HFFc6 (cell line): Measurements from ENCODE around the gene MARS1. TPM values are rescaled to one million over a fixed set of nuclear protein-coding genes. Genes with fewer than 3 reads are reported as not detected.

Experiments used
- DNase-seq: peaks from one replicate; pipeline ENCODE4 v3.0.0-alpha.2; 2018
- H3K27ac Mint-ChIP-seq: 2 replicates; pipeline ENCODE4 v1.8.0; 2020; ENCODE audit warnings: mild to moderate bottlenecking, mixed read lengths
- H3K27me3 Mint-ChIP-seq: 2 replicates; pipeline ENCODE4 v1.8.0; 2021; ENCODE audit warnings: mild to moderate bottlenecking, moderate library complexity, mixed read lengths; ENCODE audit not compliant: insufficient read depth
- H3K36me3 Mint-ChIP-seq: 2 replicates; pipeline ENCODE4 v1.8.0; 2021; ENCODE audit warnings: low read depth, mixed read lengths
- H3K4me1 Mint-ChIP-seq: 2 replicates; pipeline ENCODE4 v1.8.0; 2020; ENCODE audit warnings: low read depth, mixed read lengths
- H3K4me3 Mint-ChIP-seq: 2 replicates; pipeline ENCODE4 v1.8.0; 2020; ENCODE audit warnings: mild to moderate bottlenecking, moderate library complexity, mixed read lengths
- H3K9me3 Mint-ChIP-seq: 2 replicates; pipeline ENCODE4 v1.8.0; 2020; ENCODE audit warnings: mild to moderate bottlenecking, mixed read lengths
- total RNA-seq, 6 experiments: library from RNA; stranded (reverse); fragmentation: NEBNext Ultra II Directional; extraction: Animal tissue kit (Norgen Biotek cat#: 25700); gene quantifications; 2 replicates in 1 of 6; 3 replicates in 5 of 6; pipeline ENCODE4 v1.2.3, GENCODE V29; 2021
- TF ChIP-seq, protein P1 (sequence below): fragments of 200-600 bp; sonication (generic); IDR thresholded peaks from 2 replicates; pipeline ENCODE4 v1.5.0; 2021; ENCODE audit warnings: antibody characterized with exemption, mild to moderate bottlenecking

MARS1 gene
- total RNA-seq, 6 experiments from 2014 or later, result 179 to 207 (median 193) TPM

DNA sequence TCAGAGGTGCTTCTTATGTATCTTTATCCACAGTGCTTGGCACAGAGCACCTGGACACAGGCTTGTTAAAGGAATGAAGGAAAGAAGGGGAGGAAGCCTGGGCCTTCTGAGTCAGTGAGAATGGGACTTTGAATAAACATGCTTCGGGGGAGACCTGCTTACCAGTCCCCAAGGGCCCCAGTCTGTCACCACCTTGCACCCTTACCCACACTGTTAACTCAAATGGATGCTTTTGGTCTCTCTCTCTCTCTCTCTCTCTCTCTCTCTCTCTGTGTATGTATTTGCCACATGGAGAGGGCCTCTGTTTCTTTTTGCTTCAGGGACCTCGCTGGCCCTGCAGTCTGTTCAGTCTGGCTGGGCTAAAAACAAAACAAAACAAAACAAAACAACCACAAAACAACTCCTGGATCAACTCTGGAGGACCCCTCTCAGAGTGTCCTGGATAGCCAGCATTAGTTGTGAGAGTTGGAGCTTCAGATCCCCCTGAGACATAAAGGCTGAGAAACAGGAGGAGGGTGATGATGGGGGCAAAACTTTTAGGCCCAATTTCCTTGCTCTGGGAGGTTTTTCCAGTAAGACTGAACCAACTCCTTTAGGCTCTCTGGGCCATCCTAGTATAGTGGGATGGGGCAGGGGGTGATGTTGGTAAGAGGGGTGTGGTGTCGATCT lies 63.9 kb downstream of the MARS1 start:
- no peak overlapping the region for H3K27ac Mint-ChIP-seq
- no peak overlapping the region for H3K4me3 Mint-ChIP-seq
- no peaks in the 10 kb centered on the region for H3K36me3 Mint-ChIP-seq
- peaks cover 47% of the 10 kb centered on the region for H3K4me1 Mint-ChIP-seq
- TF ChIP-seq, protein P1, sequence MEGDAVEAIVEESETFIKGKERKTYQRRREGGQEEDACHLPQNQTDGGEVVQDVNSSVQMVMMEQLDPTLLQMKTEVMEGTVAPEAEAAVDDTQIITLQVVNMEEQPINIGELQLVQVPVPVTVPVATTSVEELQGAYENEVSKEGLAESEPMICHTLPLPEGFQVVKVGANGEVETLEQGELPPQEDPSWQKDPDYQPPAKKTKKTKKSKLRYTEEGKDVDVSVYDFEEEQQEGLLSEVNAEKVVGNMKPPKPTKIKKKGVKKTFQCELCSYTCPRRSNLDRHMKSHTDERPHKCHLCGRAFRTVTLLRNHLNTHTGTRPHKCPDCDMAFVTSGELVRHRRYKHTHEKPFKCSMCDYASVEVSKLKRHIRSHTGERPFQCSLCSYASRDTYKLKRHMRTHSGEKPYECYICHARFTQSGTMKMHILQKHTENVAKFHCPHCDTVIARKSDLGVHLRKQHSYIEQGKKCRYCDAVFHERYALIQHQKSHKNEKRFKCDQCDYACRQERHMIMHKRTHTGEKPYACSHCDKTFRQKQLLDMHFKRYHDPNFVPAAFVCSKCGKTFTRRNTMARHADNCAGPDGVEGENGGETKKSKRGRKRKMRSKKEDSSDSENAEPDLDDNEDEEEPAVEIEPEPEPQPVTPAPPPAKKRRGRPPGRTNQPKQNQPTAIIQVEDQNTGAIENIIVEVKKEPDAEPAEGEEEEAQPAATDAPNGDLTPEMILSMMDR, result no peak
- no peak for DNase-seq
- no peaks in the 10 kb centered on the region for H3K9me3 Mint-ChIP-seq
- peaks cover 10% of the 10 kb centered on the region for H3K27me3 Mint-ChIP-seq

- Mint-ChIP-seq H3K4me3 (no peak overlapping the region), H3K4me1 (peaks cover 44% of the 10 kb centered on the region), H3K27ac (no peak overlapping the region), H3K27me3 (peaks cover 10% of the 10 kb centered on the region), H3K36me3 (no peaks in the 10 kb centered on the region), H3K9me3 (no peaks in the 10 kb centered on the region)
- TF ChIP-seq, protein P1, result no peak
- DNase-seq, result no peak
Observed at GRCh38 chr12:57552306-57552651, 64.4 kb downstream of the MARS1 start.

GRCh38 chr12:57552835-57553313 lies 65.0 kb downstream of the MARS1 start:
- H3K36me3 Mint-ChIP-seq, result no peaks in the 10 kb centered on the region
- no peaks in the 10 kb centered on the region for H3K9me3 Mint-ChIP-seq
- DNase-seq, result peak; percentile 42
- peaks cover 10% of the 10 kb centered on the region for H3K27me3 Mint-ChIP-seq
- H3K27ac Mint-ChIP-seq, result peak overlapping the region; percentile 9; the same call in 1 of the 2 replicates
- no peak overlapping the region for H3K4me3 Mint-ChIP-seq
- H3K4me1 Mint-ChIP-seq, result peaks cover 38% of the 10 kb centered on the region
- TF ChIP-seq, protein P1, result no peak

DNA sequence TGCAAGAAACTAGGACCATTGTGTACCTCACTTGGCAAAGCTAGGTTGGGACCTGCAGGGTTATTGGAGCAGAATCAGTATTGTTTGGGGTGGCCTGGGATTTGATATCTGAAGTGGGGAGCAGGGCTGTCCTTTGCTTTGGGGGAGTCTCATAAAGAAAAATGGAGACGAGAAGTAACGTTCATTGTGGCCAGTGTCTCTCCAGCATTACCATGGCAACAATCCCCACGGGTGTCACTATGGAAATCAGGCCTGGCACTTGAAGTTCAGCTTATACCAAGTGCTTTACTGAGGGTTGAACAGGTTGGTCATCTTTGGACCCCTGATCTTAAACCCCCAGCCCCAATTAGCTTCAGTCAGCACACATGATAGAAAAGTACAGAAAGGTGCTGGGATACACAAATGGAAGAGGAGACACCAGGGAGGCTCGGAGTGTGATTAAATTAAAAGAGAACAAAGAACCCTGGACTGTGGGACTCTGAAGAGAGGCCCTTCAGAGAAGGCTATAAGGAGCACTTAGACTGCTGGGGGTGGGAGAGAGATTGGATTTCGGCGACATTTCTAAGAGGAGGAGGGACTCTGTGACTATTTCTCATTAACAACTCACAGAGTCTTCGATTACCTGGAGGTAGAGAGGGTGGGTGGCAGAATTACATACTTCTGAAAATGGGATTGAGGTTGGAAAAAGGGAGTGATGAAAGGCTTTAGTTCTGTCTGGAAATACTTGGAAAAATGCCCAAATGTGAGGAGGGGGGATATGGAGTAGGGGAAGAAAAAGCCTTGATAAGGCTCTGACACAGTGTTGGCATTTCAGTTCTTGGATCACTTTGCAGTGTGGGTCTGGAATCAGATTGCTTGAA lies 65.7 kb downstream of the MARS1 start:
- H3K4me3 Mint-ChIP-seq, result no peak overlapping the region

GRCh38 chr12:57554453-57554852 lies 66.6 kb downstream of the MARS1 start:
- Mint-ChIP-seq H3K4me1 (peaks cover 33% of the 10 kb centered on the region), H3K9me3 (no peaks in the 10 kb centered on the region), H3K27me3 (peaks cover 7% of the 10 kb centered on the region), H3K36me3 (no peaks in the 10 kb centered on the region), H3K27ac (no peak overlapping the region), H3K4me3 (no peak overlapping the region)
- TF ChIP-seq, protein P1, result no peak
- no peak for DNase-seq

More for the DNA sequence above, 65.7 kb downstream of the MARS1 start:
- Mint-ChIP-seq H3K9me3 (no peaks in the 10 kb centered on the region), H3K4me1 (peaks cover 38% of the 10 kb centered on the region), H3K27ac (no peak overlapping the region), H3K36me3 (no peaks in the 10 kb centered on the region), H3K27me3 (peaks cover 10% of the 10 kb centered on the region)
- DNase-seq, result no peak
- TF ChIP-seq, protein P1, result no peak
